Endothelial cell of umbilical vein (primary cell): Measurements from ENCODE around the gene OLFML2B.

ENCODE experiments used
- MYC ChIP-seq: IDR thresholded peaks from one replicate; pipeline ENCODE4 v1.6.1; 2011; ENCODE audit warnings: mild to moderate bottlenecking, low read depth, low read length
- TF ChIP-seq, protein P1 (sequence below), 2 donors: IDR thresholded peaks; 1 replicate in 1 of 2; 2 replicates in 1 of 2; pipeline ENCODE4 v1.5.1; 2011; ENCODE audit warnings: low read length in 2 of 2, mild to moderate bottlenecking in 2 of 2, moderate library complexity in 2 of 2, control low read depth in 1 of 2, inconsistent platforms in 1 of 2, low read depth in 1 of 2; ENCODE audit not compliant: insufficient read depth in 1 of 2; ENCODE audit errors: extremely low read depth in 1 of 2
- TF ChIP-seq, protein P2 (sequence below): IDR thresholded peaks from 2 replicates; pipeline ENCODE4 v1.6.1; 2011; ENCODE audit not compliant: insufficient read depth, insufficient read length

DNA sequence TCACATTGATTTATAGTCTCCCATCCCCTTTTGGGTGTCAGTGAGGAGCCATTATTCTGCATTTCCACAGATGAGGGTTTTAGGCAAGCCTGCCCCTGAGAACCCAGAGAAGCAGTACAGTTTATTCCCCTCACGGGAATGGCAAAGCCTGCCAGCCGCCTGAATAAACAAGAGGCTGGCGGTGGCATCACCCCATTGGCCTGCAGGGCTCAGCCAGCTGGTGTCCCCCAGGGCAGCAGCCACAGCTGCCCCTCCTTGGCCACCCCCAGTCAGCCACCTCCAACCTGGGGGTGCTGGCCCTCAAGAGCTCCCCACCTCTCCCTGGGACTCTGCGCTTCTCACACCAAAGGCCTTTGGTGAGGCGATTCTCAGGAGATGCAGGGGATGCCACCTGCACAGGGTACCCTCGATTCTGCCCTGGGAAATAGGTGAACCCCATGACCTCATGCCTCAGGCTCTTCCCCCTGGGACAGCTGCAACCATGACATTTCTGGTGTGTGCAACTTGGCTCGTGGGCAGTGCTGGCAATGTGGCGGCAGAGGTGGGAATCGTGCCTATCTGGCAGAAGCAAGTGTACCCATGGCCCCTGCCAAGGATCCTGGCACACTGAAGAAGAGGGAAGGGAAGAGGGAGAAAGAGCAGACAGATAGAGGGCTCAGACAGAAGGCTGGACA lies 14.0 kb downstream of the OLFML2B start:
- TF ChIP-seq, protein P1, sequence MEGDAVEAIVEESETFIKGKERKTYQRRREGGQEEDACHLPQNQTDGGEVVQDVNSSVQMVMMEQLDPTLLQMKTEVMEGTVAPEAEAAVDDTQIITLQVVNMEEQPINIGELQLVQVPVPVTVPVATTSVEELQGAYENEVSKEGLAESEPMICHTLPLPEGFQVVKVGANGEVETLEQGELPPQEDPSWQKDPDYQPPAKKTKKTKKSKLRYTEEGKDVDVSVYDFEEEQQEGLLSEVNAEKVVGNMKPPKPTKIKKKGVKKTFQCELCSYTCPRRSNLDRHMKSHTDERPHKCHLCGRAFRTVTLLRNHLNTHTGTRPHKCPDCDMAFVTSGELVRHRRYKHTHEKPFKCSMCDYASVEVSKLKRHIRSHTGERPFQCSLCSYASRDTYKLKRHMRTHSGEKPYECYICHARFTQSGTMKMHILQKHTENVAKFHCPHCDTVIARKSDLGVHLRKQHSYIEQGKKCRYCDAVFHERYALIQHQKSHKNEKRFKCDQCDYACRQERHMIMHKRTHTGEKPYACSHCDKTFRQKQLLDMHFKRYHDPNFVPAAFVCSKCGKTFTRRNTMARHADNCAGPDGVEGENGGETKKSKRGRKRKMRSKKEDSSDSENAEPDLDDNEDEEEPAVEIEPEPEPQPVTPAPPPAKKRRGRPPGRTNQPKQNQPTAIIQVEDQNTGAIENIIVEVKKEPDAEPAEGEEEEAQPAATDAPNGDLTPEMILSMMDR (IDR thresholded peaks at IDR 0.05; ENCODE audit: extremely low read depth in 1 of 2, insufficient read depth in 1 of 2, low read depth in 1 of 2, low read length in 2 of 2) = no peak
- TF ChIP-seq, protein P2, sequence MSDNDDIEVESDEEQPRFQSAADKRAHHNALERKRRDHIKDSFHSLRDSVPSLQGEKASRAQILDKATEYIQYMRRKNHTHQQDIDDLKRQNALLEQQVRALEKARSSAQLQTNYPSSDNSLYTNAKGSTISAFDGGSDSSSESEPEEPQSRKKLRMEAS = no peak
- no peak for TF ChIP-seq MYC
